ENCODE measurements around the gene RAD23B.
"Not testable (repeated sequence)": the region's sequence is repeated elsewhere in the genome, so short reads cannot be mapped to it uniquely, and the experiment has no call there.

Gene RAD23B

DNA sequence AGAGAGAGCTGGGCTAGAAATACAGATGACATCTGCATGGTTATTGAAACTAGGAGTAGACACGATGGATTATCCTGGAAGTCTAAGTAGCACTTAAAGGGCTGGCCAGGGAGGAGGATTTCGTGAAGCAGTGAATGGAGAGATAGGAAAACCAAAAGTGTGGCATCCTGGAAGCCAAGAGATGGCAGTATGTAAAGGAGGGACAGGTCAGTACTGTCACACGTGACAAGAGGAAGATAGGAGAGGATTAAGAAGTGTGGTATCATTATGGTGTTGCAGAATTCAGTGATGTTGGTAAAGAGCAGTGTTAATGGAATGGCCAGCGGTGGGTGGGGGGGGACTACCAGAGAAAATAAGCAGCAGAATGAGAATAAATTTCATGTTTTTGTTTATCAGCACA, 11.7 kb downstream of the RAD23B start:
- no peak for DNase-seq

GRCh38 chr9:107295995-107296394, 12.9 kb downstream of the RAD23B start:
- no peak for DNase-seq

GRCh38 chr9:107296592-107296991, 13.5 kb downstream of the RAD23B start:
- not testable (repeated sequence) for DNase-seq

DNA sequence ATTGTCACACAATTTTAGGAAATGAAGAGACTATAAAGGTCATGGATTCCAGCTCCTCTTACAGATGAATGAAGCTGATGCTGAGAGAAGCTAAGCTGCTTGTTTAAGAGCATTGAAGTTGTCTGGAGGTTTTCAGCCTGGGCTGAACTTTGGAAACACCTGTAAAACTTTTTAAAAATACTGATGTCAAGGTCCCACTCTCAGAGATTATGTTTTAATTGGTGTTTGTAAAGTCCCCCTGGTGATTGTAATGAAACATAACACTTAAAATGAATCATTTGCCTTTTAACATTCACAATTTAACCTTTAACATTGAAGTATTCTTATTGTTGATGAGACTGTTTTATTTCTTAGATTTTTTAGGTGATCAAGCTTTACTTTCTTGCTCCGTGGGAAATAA, 16.4 kb downstream of the RAD23B start:
- no peak for DNase-seq

DNA sequence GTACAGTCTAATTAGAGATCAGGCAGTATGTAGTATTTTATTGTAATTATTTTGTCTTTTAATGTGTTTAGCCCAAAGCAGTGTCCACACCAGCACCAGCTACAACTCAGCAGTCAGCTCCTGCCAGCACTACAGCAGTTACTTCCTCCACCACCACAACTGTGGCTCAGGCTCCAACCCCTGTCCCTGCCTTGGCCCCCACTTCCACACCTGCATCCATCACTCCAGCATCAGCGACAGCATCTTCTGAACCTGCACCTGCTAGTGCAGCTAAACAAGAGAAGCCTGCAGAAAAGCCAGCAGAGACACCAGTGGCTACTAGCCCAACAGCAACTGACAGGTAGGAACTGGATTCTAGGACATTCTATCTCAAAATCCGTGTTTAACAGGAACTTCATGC, 23.2 kb downstream of the RAD23B start:
- DNase-seq = no peak

- no peak for DNase-seq
Observed at GRCh38 chr9:107307331-107307730, 24.3 kb downstream of the RAD23B start.

- no peak for DNase-seq
Observed at GRCh38 chr9:107308461-107308860, 25.4 kb downstream of the RAD23B start.

DNA sequence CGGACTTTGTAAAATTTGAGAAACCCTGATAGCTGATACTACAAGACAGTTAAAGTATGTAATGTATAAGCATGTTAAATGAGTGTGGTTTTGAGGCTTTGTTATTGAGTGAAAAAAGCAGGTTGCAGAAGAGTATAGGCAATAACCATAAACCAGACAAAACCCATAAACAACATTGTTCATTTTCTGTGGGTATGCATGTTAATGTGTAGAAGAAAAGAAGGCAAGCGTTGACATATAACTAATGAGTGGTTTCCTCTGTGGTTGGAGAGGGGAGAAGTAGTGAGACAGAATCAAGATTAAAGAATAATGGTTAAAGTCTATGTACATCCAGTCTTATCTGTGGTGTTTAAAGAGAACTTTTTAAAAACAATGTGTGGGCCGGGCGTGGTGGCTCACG, 26.2 kb downstream of the RAD23B start:
- DNase-seq = no peak

DNA sequence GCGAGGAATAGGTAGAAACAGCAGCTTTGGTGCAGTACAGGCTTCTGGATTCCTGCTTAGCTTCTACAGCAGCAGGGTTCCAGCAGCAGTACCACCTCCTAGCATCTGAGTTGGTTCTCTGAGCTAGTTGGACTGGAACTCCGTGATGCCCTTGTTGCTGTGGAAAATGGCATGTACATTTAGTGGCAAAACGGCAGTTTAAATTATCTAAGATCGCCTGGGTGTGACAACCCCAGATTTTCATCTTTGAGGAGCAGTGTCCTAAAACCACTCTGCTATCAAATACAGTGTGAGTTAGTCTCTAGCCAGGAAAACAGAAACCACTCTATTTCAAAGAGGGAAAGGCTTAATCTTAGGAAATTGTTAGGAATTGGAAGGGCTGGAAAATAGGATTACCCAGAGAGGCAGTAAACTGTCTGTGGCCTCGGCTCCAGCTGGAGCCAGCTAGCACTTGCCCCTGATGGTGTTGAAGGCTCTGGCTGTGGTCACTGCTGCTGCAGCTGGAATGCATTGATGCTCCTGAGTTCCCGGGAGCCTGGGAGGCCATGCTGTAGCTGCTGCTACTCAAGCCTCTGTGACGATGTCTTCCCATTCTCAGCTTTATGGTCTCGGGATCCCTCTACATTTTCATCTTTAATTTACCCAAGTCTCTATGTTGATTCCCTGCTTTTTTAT, 29.4 kb downstream of the RAD23B start:
- no peak for DNase-seq

- DNase-seq = no peak
Observed at GRCh38 chr9:107313555-107314096, 30.5 kb downstream of the RAD23B start.

- no peak for DNase-seq
Observed at GRCh38 chr9:107314763-107315162, 31.7 kb downstream of the RAD23B start.

GRCh38 chr9:107316795-107317661, 33.9 kb downstream of the RAD23B start:
- DNase-seq = no peak

DNA sequence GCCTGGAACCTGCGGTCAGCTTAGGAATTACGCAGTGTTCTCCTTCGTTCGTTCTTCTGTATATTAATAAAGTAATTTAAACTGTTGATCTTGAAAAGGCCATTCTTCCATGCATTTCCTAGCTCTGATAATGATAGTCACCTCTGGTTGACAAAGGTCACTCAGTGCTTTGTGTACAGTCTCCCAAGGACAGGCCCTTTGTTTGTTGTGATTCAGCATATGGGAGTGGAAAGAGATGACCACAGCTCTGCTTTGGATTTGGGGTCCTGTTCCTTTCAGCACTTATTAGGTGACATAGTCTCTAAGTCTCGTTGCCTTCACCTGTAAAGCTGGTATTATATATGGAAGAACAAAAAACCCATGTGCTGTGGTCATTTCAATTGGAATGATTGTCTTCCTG, 39.6 kb downstream of the RAD23B start:
- DNase-seq = no peak

- no peak for DNase-seq
Observed at GRCh38 chr9:107323836-107324585, 40.9 kb downstream of the RAD23B start.

GRCh38 chr9:107325842-107326241, 42.8 kb downstream of the RAD23B start:
- DNase-seq = no peak

DNA sequence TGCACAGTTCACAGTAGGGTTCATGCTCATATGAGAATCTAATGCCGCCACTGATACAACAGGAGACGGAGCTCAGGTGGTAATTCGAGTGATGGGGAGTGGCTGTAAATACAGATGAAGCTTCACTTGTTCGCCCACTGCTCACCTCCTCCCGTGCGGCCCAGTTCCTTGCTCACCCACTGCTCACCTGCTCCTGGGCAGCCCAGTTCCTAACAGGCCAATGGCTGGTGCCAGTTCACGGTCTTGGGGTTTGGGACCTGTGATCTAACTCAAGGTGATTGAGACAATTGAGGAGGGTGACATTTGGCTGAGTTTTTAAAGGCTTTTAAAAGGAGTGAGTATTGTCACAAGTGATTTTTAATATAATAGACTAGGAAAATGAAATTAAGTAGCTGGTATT, 45.4 kb downstream of the RAD23B start:
- no peak for DNase-seq

- no peak for DNase-seq
Observed at GRCh38 chr9:107330420-107330819, 47.3 kb downstream of the RAD23B start.

DNA sequence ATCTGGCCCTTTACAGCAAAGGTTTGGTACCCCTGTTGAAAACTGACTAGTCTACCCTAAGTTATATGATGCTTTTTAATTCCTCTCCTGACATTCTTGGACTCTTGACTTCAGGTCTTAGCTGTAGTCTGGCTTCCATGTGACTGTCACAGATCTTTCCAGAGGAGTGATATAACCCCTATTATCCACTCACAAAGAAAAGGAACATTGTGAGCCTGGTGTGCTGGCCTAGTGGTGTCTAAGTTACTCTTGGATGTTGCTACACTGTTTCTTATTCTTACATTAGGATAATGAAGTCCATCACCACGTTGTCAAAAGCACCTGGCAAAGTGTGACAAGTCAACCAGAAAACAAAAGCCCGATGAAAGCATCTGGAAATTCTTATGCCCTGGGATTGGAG, 49.8 kb downstream of the RAD23B start:
- no peak for DNase-seq

- no peak for DNase-seq
Observed at GRCh38 chr9:107333363-107333762, 50.3 kb downstream of the RAD23B start.

DNA sequence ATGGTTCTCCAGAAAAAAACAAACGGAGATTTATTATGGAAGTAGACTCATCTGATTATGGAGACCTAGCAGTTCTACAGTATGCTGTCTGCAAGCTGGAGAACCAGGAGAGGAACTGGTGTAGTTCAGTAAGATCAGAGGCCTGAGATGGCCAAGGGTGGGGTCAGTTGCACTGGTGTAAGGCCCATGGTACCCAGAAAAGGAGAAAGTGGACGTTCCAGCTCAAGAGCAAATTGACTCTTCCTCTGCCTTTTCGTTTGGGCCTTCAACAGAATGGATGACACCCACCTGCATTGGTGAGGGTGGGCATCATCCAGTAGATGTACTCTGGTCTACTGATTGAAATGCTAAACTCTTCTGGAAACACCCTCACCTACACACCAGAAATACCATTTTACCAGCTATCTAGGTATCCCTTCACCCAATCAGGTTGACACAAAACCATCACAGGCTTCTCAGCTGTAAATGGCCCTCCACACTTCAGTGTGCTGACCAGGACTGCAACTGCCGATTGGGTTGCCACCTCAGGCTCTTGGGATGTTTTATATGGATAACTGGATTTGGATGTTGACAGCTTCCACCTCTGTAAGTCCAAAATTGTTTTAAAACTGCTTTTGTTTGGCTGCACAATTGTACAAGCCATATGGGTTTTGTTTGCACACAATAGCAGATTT, 51.2 kb downstream of the RAD23B start:
- DNase-seq = no peak

DNA sequence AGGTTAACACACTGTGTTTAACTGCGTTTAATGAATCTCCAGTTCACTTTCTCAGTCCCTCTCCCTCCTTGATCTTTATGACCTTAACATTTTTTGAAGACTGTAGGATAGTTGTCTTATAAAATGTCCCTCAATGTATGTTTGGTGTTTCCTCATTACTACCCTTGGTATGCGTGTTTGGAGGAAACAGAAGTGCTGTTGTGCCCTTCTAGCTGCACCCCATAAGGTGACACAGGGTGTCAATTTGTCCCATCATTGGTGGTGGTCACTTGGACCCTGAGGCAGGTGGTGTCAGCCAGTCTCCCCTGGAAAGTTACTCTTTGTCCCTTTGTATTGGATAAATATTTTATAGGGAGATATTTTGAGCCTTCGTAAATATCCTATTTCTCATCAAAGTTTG, 52.3 kb downstream of the RAD23B start:
- DNase-seq = no peak

- DNase-seq = no peak
Observed at GRCh38 chr9:107336718-107337360, 53.8 kb downstream of the RAD23B start.
